GM18858 (cell line): ENCODE measurements around the gene JPH3.
A peak's percentile ranks its signal among the peaks of the same experiment; 100 is the strongest.

Experiments
- ATAC-seq: cut with Tn5 transposase; IDR thresholded peaks from one replicate; pipeline ENCODE4 v1.9.1; 2021; ENCODE audit not compliant: unreplicated experiment

JPH3 gene

DNA sequence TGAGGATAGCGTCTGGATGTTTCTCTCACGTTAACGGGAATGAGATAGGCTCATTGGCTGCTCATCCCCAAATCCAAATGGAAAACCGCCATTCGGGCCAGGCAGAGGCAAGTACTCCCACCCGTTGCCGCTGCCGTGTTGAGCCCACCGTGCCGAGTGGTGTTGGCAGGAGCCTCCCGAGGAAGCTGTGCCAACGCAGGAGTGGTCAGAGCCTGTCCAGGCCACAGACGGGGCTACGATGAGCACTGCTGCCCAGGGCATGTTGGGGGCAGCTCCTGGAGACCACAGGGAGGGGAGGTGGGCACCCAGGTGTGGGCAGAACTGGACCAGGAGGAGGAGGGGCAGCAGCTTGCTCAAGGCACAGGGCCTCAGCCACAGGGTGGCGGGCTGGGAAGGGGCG is 91.5 kb downstream of the JPH3 start:
- no peak for ATAC-seq

DNA sequence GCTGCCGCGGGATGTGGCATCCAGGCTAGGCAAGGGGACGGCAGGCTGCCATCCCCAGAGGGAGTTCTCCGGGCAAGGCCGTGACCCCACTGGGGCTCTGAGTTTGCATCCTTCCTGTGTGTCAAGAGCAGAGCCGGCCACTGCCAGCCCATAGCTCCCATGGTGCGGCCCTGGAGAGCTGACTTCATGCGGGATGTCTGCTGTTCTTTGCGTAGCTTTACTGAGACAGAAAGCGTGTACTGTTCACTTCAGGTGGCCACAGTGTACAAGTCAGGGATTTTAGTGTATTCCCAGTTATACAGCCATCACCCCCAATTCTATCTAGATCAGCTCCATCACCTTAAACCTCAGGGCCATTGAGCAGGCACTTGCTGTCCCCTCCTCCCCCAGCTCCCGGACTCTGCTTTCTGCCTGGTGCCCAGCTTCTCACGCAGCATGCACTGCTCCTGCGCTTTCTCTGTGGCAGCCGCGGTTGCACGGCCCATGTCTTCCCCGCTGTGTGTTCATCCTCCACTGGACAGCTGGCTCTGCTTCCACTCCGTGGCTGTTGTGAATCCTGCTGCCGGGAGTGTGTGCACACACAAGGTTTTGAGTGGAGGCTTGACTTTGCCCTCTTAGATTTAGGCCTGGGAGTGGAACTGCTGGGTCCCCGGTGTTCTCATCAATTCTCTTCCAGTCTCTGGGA is 92.3 kb downstream of the JPH3 start:
- no peak for ATAC-seq

DNA sequence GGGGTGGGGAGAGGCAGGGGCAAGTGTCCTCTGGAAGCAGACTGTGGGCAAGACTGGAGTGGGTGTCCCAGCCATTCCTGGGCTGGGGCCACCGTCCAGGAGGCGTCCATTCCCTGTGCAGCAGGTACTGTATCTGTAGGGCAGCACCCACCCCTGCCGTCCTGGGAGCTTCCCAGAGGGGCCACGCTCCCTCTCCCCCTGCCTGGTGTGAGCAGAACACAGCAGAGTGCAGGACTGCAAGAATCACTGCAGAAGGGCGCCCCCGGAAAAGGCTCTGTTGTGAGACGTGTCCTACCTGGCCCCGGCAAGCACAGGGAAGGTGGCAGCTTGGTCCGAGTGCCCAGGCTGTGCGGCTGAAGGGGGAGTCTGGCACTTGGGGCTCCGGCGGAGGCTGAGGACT is 93.2 kb downstream of the JPH3 start:
- no peak for ATAC-seq

DNA sequence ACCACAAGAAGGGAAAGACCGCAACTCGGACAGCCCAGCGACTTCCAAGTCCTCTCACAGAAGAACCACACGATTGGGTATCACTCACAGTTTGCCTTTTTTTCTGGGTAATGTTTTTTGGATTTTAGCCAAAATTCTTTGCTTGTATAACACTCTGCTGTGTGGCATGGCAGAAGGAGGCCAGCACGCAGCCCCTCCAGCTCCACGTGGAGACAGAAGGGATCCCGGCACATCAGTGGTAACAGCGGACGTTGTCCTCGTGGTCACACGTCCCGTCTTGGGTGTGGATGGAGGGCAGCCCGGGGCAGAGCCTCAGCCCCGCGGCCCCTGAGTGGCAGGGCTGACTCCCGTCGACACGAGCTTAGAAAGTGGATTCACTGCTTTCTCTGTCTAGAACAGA is 94.4 kb downstream of the JPH3 start:
- ATAC-seq = no peak

DNA sequence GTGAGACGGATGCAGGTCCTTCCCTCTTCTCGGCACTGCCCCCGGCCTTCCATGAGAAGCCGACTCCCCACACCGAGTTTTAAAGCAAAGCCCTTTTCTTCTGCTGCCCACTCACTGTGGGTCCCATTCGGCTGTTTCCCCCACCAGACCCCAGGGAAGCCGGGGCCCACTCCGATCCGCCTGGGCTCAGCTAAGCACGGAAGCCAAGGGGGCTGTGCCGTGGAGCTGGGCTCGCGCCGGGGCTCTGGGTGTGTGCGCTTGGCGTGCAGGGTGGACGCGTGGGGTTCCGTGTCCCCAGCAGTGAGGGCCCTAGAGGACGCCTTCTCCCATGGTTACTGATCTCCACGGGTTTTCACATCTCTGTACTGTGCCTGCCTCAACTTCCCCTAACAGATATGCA is 94.9 kb downstream of the JPH3 start:
- ATAC-seq = no peak

DNA sequence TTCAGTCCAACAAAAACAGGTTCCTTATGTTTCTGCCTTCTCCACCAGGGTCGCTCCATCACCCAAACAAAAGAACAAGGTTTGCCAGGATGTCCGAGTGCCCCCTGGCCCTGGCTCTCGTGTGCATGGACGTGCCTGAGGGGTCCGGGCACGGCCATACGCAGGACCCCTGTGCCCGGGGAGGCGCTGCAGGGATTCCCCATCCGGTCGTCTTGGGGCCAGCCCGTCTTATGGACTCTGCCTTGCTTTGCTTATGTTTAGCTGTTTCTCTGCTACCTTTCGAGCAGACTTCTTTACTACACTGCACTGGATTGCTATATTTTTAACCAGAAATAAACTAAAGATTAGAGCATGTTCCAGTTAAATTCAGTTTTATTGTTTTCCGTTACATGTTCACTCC is 95.5 kb downstream of the JPH3 start:
- no peak for ATAC-seq

DNA sequence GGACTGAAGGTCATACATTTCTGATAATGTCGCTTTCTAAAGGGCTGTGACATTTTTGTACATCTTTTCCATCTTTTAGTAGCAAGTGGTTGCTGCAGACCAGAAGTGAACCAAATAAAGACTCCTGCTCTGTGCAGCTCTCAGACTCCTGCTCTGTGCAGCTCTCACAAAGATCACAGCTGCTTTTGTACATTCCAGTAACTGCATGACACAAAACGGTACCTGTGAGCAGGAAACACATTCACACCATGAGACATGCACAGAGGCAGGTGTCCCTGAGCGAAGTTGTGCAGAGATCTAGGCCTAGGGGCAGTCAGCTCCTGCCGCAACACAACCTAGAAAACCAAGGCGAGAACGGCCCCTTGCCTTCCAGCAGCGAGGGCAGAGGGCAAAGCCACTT is 95.9 kb downstream of the JPH3 start:
- peak; percentile 46 for ATAC-seq

DNA sequence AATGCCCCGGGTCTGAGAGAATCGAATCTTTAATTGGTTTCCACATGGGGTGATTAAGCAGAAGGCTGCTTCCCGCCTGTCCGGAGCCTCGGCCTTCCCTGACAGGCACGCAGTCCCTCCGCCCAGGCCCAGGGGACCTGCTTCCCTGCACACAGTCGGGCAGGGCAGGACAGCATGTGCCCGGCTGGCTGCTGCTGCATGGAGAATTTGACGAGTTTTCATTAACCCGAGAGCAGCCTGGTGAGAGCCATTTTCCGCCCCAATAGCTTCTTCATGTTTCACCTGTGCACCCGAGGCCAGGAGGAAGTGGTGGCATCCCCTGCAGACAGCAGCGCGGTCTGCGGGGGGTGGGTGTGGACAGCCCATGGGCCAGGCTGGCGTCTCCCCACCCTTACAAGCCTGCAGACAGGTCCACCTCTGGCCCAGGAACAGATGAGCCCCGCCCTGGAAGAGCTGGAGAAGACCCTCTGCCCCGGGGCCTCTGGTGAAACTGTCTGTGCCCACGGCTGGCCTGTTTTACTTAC is 96.4 kb downstream of the JPH3 start:
- no peak for ATAC-seq

DNA sequence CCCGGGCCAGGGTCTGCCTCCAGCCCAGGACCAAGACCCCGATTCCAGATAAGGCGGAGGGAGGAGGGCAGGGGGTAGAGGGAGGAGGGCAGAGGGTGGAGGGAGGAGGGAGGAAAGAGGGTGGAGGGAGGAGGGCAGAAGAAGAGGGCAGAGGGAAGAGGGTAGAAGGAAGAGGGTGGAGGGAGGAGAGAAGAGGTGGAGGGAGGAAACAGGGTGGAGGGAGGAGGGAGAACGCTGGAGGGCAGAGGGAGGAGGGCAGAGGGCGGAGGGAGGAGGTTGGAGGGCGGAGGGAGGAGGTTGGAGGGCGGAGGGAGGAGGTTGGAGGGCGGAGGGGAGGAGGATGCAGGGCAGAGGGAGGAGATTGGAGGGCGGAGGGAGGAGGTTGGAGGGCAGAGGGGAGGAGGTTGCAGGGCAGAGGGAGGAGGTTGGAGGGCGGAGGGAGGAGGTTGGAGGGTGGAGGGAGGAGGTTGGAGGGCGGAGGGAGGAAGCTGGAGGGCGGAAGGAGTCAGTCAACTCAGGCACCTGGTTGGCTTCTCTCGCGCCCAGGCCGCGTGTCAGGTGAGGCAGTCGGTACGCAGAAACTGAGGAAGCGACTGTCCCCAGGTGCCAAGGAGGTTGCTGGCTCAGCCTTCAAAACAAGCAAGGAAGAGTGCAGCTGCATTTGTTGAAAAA is 98.2 kb downstream of the JPH3 start:
- no peak for ATAC-seq

DNA sequence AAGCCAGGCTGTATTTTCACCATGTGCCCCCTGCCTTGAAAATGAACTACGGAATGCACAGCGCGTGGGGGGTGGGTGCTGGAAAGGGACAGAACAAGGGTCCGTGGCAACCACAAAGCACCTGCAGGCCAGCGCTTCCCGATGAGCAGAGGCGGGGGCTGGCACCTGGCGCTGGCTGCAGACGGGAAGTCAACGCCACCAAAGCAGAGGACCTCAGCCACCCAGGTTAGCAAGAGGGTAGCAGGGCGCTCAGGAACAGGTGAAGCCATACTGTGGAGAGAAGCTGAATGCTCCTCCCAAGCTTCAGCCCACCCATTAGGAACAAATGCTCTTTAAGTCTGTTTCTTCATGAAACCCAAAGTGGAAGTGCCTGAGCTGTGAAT is 98.8 kb downstream of the JPH3 start:
- ATAC-seq = no peak

DNA sequence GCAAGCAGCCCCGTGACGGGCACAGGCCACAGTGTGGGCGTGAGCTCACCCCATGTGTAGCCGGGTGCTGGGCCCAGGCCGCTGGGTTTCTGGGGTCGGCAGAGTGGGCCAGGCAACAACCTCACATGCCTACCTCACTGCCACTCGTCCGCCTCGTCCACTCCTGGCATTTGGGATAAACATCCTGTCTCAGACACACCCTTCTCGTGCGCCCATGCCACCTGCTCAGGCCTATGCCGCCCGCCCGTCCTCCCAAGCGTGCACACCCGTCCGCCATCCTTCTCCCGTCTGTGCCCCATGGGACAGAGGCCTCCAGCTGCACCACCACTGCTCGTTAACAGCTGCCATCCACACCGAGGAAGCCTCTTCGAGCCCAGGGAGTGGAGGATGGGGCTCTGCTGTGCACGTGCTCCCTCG is 99.2 kb downstream of the JPH3 start:
- ATAC-seq = no peak

DNA sequence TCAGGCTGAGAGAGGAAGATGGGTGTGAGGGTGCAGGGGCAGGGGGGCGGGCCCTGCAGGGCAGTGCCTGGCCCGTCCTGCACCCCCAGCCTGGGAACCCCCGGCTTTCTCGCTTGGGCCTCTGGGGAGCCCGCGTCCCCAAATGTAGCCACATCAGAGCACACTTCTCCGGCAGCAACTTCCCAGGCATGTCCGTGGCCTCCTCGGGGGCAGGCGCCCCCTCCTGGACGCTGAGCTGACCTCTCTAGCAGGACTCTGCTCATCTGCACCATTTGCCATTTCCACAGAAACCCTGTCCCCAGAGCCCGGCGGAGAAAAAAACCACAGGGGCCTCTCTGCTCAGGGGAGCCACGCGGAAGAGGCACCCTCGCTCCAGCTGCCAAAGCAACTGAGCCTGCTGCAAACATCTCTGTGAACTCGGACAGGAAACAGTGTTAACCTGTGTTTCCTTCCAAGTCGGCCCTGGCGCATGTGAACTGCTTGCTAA is 100.1 kb downstream of the JPH3 start:
- peak; percentile 41 for ATAC-seq

DNA sequence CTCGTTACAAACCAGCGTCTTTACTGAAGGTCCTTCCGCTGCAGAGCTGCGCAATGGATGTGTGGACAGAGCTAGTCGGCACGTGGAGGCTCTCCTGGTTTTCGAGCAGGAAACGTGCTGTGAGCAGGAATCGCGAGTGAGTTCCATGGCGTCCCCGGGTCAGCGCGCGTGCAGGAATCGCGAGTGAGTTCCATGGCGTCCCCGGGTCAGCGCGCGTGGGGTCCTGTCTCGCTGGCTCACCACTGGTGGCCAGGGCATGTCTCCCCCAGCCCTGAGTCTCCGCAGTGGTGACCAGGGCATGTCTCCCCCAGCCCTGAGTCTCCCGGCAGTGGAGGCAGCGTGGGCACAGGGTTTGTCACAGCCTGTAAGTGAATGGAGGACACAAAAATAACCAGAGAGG is 100.8 kb downstream of the JPH3 start:
- ATAC-seq = no peak

DNA sequence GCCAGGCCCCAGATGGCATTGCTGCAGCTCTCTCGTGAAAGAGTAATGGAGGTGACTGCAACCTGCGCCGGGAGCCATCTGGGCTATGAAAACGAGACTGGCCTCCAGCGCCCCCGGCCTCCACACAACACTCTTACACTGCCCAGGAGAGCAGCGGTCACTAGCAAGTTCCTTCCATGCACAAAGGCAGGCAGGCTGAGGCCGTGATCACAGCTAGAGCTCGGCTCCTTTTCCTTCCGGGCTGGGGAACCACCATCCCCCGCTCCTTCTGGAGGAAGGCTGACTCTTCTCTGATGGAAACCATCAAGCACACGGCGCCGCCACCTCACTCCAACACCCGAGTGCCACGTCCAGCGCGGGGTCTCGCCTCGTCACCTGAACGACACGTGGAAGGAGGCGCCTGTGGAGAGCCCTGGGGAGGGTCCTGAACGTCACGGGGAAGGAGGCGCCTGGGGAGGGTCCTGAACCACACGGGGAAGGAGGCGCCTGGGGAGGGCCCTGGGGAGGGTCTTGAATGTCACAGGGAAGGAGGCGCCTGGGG is 101.6 kb downstream of the JPH3 start:
- ATAC-seq = no peak

DNA sequence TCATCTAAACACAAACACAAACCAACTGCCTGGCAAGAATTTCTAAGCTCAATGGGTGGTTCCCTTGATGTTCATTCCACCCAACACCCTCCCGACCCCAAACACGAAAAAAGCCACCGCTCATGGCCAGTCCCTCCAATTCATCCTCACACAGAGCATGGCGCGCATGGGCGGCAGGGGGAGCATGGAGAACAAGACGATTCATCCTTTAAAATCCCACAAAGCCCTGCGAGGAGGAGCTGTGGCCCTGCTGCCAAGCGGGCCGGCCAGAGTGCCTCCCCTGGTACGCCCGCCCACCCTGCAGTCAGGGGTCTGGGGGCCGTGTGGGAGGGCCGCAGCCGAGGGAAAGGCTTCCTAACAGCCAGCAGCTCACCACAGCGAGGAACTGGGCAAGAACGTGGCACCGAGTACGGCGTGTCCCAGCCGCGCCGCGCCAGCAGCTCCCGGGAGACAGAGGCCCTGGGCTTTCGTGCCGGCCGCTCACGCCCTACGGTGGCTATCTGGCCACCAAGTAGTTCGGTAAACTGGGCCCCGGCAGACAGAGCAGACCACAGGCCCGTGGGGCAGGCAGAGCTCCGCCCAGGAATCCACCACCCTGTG is 102.5 kb downstream of the JPH3 start:
- ATAC-seq = no peak

DNA sequence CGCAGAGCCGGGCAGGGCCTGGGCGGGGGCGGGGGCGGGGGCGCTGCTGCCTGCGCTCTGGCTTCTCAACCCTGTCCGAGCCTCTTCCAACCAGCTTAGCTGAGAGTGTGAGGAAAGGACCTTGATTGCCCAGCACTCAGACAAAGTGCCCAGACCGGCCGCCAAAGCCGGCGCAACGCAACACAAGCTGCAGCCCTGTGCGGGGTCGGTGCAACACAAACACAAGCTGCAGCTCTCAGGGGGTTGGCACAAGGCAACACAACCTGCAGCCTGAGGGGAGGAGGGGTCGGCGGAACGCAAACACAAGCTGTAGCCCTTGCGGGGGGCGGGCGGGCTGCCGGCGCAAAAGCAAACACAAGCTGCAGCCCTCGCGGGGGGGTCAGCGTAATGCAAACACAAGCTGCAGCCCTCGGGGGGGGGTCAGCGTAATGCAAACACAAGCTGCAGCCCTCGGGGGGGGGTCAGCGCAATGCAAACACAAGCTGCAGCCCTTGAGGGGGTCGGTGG is 103.5 kb downstream of the JPH3 start:
- no peak for ATAC-seq

DNA sequence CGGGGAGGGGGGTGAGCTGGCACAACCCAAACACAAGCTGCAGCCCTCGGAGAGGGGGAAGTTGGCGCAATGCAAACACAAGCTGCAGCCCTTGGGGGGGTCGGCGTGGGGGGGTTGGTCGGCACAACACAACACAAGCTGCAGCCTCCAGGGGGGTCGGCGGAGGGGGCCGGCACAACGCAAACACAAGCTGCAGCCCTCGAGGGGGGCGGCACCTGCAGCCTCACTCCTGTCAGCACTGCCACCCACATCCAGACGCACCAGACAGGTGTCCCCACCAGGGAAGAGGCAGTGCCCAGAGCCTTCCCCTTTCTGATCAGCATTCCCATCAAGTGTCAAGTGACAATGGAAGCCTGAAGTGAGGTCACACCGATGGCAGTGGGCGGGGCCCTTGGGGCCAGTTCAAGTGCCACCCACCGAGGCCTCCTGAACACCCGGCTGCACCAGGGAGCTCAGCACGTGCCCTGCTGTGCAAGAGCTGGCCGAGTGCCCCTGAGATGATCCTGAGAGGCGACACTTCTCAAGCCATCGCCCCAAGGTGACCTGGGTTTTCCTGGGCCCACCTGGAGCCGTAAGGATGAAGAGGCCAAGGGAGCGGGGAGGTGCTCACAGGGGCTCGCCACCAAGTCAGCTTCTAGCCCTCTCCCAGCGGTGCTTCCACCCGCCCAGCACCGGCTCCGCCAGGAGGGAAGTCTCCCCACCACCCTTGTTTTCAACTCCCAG is 104.1 kb downstream of the JPH3 start:
- ATAC-seq = no peak

DNA sequence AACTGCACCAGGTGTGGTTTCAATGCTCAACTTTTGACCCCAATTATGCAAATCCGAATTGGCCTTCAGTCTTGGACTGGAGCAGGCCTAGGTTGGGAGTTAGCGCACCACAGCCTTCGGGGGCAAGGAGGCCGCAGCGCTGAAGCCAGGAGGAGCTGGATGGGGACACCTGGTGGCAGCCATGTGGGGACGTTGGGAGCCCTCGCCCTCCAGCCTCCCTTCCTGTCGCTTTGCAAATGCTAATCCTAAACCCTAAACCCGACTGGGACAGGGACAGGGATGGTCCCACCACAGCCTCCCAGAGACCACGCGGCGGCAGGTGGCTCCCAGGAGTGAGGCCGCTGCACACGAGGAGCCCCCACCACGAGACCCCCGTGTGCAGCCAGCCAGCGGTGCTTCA is 104.8 kb downstream of the JPH3 start:
- no peak for ATAC-seq

DNA sequence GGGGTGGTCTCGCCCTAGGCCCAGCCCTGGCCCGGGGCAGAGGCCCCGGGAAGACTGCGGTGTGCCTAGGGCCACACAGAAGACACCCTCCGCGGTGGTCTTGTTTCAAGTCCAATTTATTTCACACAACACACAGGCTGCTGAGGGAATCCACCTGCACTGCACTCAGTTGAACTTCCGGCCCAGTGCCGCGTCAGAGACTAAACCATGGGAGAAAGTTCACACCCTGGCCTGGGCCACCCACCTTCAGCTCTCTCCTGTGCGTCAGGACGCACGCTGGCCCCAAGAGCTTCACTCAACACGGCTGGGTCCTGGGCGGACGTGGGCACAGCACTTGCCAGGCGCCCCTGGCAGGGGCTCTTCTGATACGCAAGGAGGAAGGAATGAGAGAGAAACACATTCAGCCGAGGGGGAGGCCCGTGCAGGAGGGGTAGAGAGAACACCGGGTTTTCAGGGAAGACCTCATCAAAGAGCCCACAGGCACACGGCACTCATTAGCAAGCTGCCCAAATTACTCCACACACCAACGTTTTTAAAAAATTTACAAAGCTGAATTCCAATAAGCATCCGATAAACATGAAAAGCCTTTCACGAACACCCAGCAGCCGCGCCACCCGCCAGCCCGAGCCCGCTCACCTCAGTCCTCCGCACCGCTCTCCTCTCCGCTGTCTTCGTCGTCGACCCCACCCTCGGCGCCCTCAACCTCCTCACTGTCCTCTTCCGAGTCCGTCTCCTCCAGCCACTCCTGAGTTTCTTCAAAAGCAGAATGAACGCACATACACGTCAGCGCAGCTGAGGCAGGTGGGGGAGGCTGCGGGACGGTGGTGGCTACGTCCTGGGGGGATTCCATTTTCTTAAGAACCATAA is 105.6 kb downstream of the JPH3 start:
- no peak for ATAC-seq
